ENCODE data around the gene ATP1B1. TPM values are rescaled to one million over a fixed set of nuclear protein-coding genes. Genes with fewer than 3 reads are reported as not detected.

Gene ATP1B1
- 173 TPM for total RNA-seq
- long read RNA-seq, transcript ATP1B1-201 (6 exons, 1,883 nt) = major isoform, 63 of 72 reads
- long read RNA-seq, partial matches to known transcripts = 3 of 72 reads
- long read RNA-seq, other reads (novel, unspliced or antisense) = 6 of 72 reads

DNA sequence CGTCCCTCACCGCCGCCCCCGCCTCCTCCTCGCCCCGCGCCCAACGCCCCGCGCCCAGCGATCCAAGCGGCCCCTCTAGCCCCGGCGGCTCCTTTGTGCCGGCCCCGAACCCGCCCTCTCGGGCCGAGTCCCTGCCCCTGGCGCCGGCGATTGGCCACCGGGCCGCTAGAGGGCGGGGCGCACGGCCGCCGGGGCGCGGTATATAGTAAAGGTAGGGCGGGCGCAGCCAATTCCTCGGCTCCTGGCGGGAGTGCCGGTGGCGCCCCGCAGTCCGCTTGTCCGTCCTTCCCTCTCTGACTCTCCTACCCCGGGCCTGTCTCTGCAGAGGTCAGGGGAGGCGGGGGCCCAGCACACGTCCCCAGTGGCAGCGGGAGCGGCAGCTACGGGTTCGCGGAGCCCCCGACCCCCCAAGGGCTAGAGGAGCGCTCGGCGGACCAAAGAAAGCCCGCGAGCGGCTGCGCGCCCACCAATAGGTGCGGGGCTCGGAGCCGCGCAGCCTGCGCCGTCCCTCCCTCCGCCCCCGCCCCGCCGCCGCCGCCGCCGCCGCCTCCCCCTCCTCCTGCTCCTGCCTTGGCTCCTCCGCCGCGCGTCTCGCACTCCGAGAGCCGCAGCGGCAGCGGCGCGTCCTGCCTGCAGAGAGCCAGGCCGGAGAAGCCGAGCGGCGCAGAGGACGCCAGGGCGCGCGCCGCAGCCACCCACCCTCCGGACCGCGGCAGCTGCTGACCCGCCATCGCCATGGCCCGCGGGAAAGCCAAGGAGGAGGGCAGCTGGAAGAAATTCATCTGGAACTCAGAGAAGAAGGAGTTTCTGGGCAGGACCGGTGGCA is at the start of gene ATP1B1:
ATP1B1 (plus strand) TSS at position 596 of the 826 bp plus-strand sequence; CDS start at position 736, 140 bp downstream.
- no peaks in the 10 kb centered on the region for H3K27me3 ChIP-seq (ENCODE audit: low read depth)
- ATAC-seq (peak; percentile 89 to 92), DNase-seq (peak; percentile 93)
- peak within 1 kb of the TSS; percentile 91 for H3K27ac ChIP-seq
- H3K4me3 ChIP-seq = peak within 1 kb of the TSS; percentile 92
- peaks cover 59% of the 10 kb centered on the region for H3K4me1 ChIP-seq
- intact Hi-C loops (cut with DNase I) = loop anchor here (10.0 kb wide), 2 partner anchors 272 to 472 kb away; no protein-coding TSS in a partner anchor
- TF ChIP-seq, protein P1, sequence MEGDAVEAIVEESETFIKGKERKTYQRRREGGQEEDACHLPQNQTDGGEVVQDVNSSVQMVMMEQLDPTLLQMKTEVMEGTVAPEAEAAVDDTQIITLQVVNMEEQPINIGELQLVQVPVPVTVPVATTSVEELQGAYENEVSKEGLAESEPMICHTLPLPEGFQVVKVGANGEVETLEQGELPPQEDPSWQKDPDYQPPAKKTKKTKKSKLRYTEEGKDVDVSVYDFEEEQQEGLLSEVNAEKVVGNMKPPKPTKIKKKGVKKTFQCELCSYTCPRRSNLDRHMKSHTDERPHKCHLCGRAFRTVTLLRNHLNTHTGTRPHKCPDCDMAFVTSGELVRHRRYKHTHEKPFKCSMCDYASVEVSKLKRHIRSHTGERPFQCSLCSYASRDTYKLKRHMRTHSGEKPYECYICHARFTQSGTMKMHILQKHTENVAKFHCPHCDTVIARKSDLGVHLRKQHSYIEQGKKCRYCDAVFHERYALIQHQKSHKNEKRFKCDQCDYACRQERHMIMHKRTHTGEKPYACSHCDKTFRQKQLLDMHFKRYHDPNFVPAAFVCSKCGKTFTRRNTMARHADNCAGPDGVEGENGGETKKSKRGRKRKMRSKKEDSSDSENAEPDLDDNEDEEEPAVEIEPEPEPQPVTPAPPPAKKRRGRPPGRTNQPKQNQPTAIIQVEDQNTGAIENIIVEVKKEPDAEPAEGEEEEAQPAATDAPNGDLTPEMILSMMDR (IDR thresholded peaks at IDR 0.05) = peak; percentile 63
- no peaks in the 10 kb centered on the region for H3K9me3 ChIP-seq
- peaks cover 2% of the 10 kb centered on the region for H3K36me3 ChIP-seq

DNA sequence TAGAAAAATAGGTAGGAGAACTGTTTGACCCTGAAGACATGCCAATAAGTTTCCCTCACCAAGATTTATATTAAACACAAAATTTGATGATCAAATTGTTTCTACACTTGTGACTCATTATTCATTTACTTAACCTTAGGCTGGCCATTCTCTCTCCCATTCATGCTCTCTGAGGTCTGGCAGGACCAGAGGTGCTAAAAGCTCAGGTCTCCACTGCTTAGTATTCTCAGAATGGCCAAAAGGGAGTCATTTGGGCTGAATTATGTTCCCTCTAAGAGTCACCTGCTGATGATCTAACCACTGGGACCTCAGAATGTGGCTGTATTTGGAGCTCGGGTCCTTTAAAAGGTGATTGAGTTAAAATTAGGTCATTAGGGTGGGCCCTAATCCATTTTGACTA is 47.1 kb upstream of the ATP1B1 start:
- H3K36me3 ChIP-seq = no peaks in the 10 kb centered on the region
- TF ChIP-seq, protein P1 (IDR thresholded peaks at IDR 0.05) = no peak
- intact Hi-C loops (cut with DNase I) = no loop called here
- H3K4me1 ChIP-seq = peaks cover 17% of the 10 kb centered on the region
- no peak for DNase-seq
- no peak overlapping the region for H3K27ac ChIP-seq
- no peak overlapping the region for H3K4me3 ChIP-seq
- no peak for ATAC-seq
- H3K9me3 ChIP-seq = peaks cover 5% of the 10 kb centered on the region
- H3K27me3 ChIP-seq (ENCODE audit: low read depth) = no peaks in the 10 kb centered on the region

DNA sequence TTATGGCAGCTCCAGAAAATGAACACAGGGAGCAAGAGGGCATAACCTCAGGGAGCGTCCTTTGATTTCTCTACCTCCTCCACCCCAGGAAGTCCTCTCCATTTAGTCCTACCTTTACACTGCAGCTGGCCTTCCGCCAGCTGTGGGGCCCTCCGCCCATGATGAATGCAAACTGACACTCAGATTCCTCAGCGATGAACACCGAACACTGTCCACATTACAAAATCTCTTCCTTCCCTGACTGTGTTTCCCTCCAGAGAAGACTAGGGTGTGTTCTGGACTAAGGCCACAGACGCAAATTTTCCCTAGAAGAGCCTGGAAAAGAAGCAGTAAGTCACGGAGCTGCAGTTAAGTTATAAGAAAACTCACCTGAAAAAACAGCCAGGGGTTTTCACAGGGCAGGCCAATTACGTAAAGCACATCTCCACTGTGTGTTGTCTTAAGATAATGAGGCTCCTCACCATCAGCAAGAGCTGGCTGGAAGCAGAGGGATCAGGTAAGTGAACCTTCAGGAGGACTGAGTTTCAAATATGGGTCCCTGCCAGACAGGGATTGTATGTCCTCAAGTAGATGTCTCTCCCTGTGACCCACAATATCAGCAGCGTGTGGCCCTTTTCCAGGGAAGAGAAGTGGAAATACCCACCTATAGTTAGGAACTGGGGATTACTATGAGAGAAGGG is 46.3 kb upstream of the ATP1B1 start:
- peak in 1 of 2 donors; percentile 53 for ATAC-seq
- TF ChIP-seq, protein P1 (IDR thresholded peaks at IDR 0.05) = no peak
- Histone ChIP-seq H3K36me3 (no peaks in the 10 kb centered on the region), H3K4me3 (no peak overlapping the region), H3K9me3 (peaks cover 5% of the 10 kb centered on the region), H3K27me3 (ENCODE audit: low read depth) (no peaks in the 10 kb centered on the region), H3K4me1 (peaks cover 17% of the 10 kb centered on the region), H3K27ac (peak overlapping the region; percentile 8)
- intact Hi-C loops (cut with DNase I) = no loop called here
- DNase-seq = no peak

DNA sequence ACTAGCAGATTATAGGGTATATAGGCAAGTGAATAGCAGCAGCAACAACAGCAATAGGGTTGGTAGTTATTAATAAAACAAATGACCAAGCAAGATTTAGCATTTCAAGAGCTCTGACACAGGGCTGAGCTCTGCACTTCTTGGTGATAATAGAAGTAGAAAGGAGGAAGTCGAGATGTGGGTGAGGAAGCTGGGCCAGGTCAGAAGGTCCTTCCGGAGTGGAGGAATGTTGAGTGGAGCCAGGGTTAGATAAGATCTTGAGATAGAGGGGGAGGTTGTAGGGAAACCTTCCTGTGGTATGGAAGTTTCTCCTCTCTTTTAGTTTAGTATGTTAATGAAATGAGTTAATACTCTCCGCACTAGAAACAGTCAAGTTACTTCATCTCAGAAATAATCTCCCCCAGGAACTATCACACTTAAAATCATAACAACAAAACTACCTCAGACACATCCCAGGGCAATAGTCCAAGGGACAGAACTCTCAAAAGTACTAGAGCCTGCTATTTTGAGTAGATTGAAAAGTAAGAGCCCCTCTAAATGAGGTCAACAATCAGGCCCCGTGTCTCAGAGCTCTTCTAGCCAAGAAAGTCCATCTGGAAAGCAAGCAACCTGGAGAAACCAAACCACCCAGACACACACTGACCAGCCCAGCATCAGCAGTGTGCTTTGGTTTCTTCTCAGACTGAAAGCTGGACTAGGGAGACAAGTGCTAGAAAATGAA is 45.4 kb upstream of the ATP1B1 start:
- Histone ChIP-seq H3K27ac (peak overlapping the region; percentile 52), H3K36me3 (no peaks in the 10 kb centered on the region), H3K4me1 (peaks cover 17% of the 10 kb centered on the region), H3K27me3 (ENCODE audit: low read depth) (no peaks in the 10 kb centered on the region), H3K4me3 (no peak overlapping the region), H3K9me3 (peaks cover 5% of the 10 kb centered on the region)
- intact Hi-C loops (cut with DNase I) = no loop called here
- TF ChIP-seq, protein P1 (IDR thresholded peaks at IDR 0.05) = no peak
- ATAC-seq = peak; percentile 94 to 96
- DNase-seq = peak; percentile 55

DNA sequence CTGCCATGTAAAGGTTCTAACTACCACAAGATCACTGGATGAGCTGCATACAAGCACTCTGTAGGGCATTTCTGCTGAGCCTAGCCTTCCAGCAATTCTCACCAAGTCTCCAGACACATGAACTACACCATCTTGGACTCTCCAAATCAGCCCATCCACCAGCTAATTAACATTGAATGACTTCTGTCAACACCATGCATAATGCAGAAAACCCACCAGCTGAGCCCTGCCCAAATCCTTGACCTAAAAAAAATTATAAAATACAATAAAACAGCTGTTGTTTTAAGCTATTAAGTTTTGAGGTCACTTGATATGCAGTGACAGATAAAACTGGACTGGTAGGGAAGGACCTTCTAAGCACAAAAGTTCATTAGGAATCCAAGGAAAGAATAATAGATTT is 44.3 kb upstream of the ATP1B1 start:
- Histone ChIP-seq H3K27me3 (ENCODE audit: low read depth) (no peaks in the 10 kb centered on the region), H3K27ac (no peak overlapping the region), H3K4me3 (no peak overlapping the region), H3K9me3 (peaks cover 10% of the 10 kb centered on the region), H3K36me3 (no peaks in the 10 kb centered on the region), H3K4me1 (peaks cover 17% of the 10 kb centered on the region)
- TF ChIP-seq, protein P1 (IDR thresholded peaks at IDR 0.05) = no peak
- intact Hi-C loops (cut with DNase I) = no loop called here
- DNase-seq (no peak), ATAC-seq (no peak)

Measured in lower lobe of right lung (tissue), 2 donors.